Upper lobe of left lung (tissue), 6 donors: ENCODE data around the gene NEURL1B. TPM values are rescaled to one million over a fixed set of nuclear protein-coding genes. Genes with fewer than 3 reads are reported as not detected.

Experiments used
- ATAC-seq, 2 donors: fragments of 200-7000 bp; cut with Tn5 transposase; one replicate each; pipeline ENCODE4 v1.9.1; 2022; ENCODE audit warnings: mild to moderate bottlenecking in 2 of 2, moderate library complexity in 2 of 2; ENCODE audit not compliant: low FRiP score in 2 of 2
- DNase-seq, 2 donors: peaks; one replicate each; pipeline ENCODE4 v3.0.0-alpha.2; 2019 to 2020
- H3K27ac ChIP-seq, 4 donors: fragments of 200-600 bp; sonication (generic); one replicate each; pipeline ENCODE4 v1.5.1; 2016 to 2019
- H3K27me3 ChIP-seq, 4 donors: fragments of 200-600 bp; sonication (generic); one replicate each; pipeline ENCODE4 v1.5.1; 2017 to 2019
- H3K36me3 ChIP-seq, 4 donors: fragments of 200-600 bp; sonication (generic); one replicate each; pipeline ENCODE4 v1.5.1; 2016 to 2019
- H3K4me1 ChIP-seq, 4 donors: fragments of 200-600 bp; sonication (generic); one replicate each; pipeline ENCODE4 v1.5.1; 2018 to 2019
- H3K4me3 ChIP-seq, 4 donors: fragments of 200-600 bp; sonication (generic); one replicate each; pipeline ENCODE4 v1.5.1; 2017 to 2019; ENCODE audit warnings: mild to moderate bottlenecking in 2 of 4, moderate library complexity in 1 of 4
- H3K9me3 ChIP-seq, 4 donors: fragments of 200-600 bp; sonication (generic); one replicate each; pipeline ENCODE4 v1.5.1; 2018 to 2019
- CTCF ChIP-seq, 6 experiments: fragments of 450-650 bp in 4 of 6; fragments of 200-600 bp in 2 of 6; sonication (generic) in 2 of 6; IDR thresholded peaks; one replicate each; pipeline ENCODE4 v1.5.1; 2016 to 2019; ENCODE audit warnings: antibody characterized with exemption in 6 of 6
- EP300 ChIP-seq, 4 donors: sonication (generic); formaldehyde crosslinking; IDR thresholded peaks; one replicate each; pipeline ENCODE4 v1.5.1; 2017; ENCODE audit warnings: antibody characterized with exemption in 4 of 4, control low read depth in 2 of 4
- POLR2A ChIP-seq, 4 donors: fragments of 450-650 bp; IDR thresholded peaks; one replicate each; pipeline ENCODE4 v1.5.1; 2016 to 2017; ENCODE audit warnings: antibody characterized with exemption in 4 of 4, mild to moderate bottlenecking in 2 of 4
- POLR2AphosphoS5 ChIP-seq, 2 donors: sonication (generic); formaldehyde crosslinking; IDR thresholded peaks; one replicate each; pipeline ENCODE4 v1.5.1; 2017; ENCODE audit warnings: antibody characterized with exemption in 2 of 2
- WGBS, 2 donors: methylation state at CpG; one replicate each; pipeline ENCODE4 v1.1.5; 2017 to 2018; 5-methylcytosine and 5-hydroxymethylcytosine counted together
- total RNA-seq, 6 donors: library from RNA; depleted of rRNA in 4 of 6; stranded (reverse); fragments of >200 nt in 4 of 6; gene quantifications; one replicate each; pipeline versions ENCODE4 v1.1.0 to v1.2.1, GENCODE V29; 2016 to 2021
- donor health status: DM: no; HTN: no; CAD: no; lungs with moderate emphysema.
- donor health status: DM: no; HTN: yes; CAD: no; lungs with severe emphysema.

NEURL1B gene
- total RNA-seq, 6 donors from 2014 or later, result 6.3 to 29.4 (median 15.1) TPM

GRCh38 chr5:172633403-172633970 is 7.6 kb upstream of the NEURL1B start:
- peaks cover 0 to 6% (median 0%) of the 10 kb centered on the region in 4 donors for H3K4me1 ChIP-seq
- no peak overlapping the region for H3K4me3 ChIP-seq
- DNase-seq (no peak), ATAC-seq (no peak)
- WGBS, 2 donors, result 86 to 100% methylated on average over 3 of the region's 3 CpGs
- no peaks in the 10 kb centered on the region for H3K9me3 ChIP-seq
- H3K27me3 ChIP-seq, result no peaks in the 10 kb centered on the region
- TF ChIP-seq EP300 (IDR thresholded peaks at IDR 0.05), result no peak
- TF ChIP-seq CTCF (IDR thresholded peaks at IDR 0.05), result no peak
- no peak for TF ChIP-seq POLR2A (IDR thresholded peaks at IDR 0.05)
- no peak overlapping the region for H3K27ac ChIP-seq
- H3K36me3 ChIP-seq, result no peaks in the 10 kb centered on the region

- no peak overlapping the region for H3K27ac ChIP-seq
- H3K36me3 ChIP-seq, result no peaks in the 10 kb centered on the region
- ATAC-seq (no peak), DNase-seq (no peak)
- no peaks in the 10 kb centered on the region for H3K9me3 ChIP-seq
- TF ChIP-seq CTCF (IDR thresholded peaks at IDR 0.05) (no peak), POLR2A (IDR thresholded peaks at IDR 0.05) (no peak), POLR2AphosphoS5 (IDR thresholded peaks at IDR 0.05) (no peak), EP300 (IDR thresholded peaks at IDR 0.05) (no peak)
- WGBS, 2 donors, result 88 to 94% methylated on average over 4 of the region's 4 CpGs
- H3K4me1 ChIP-seq, result peaks cover 0 to 6% (median 0%) of the 10 kb centered on the region in 4 donors
- no peak overlapping the region for H3K4me3 ChIP-seq
- H3K27me3 ChIP-seq, result no peaks in the 10 kb centered on the region
Measured at GRCh38 chr5:172634106-172634899, 6.8 kb upstream of the NEURL1B start.

- ATAC-seq (no peak), DNase-seq (no peak)
- H3K4me3 ChIP-seq, result no peak overlapping the region
- peaks cover 0 to 6% (median under 1%) of the 10 kb centered on the region in 4 donors for H3K4me1 ChIP-seq
- TF ChIP-seq CTCF (IDR thresholded peaks at IDR 0.05) (no peak), POLR2A (IDR thresholded peaks at IDR 0.05) (no peak), EP300 (IDR thresholded peaks at IDR 0.05) (no peak), POLR2AphosphoS5 (IDR thresholded peaks at IDR 0.05) (no peak)
- H3K27me3 ChIP-seq, result no peaks in the 10 kb centered on the region
- H3K36me3 ChIP-seq, result no peaks in the 10 kb centered on the region
- H3K27ac ChIP-seq, result no peak overlapping the region
- WGBS, 2 donors, result 88 to 90% methylated on average over 11 to 12 of the region's 12 CpGs
- H3K9me3 ChIP-seq, result no peaks in the 10 kb centered on the region
Measured at GRCh38 chr5:172635038-172635437, 6.0 kb upstream of the NEURL1B start.

GRCh38 chr5:172636279-172637050 is 4.6 kb upstream of the NEURL1B start:
- ATAC-seq (no peak), DNase-seq (no peak)
- WGBS, 2 donors, result 90 to 92% methylated on average over 9 to 11 of the region's 11 CpGs
- H3K27ac ChIP-seq, result no peak overlapping the region
- H3K9me3 ChIP-seq, result no peaks in the 10 kb centered on the region
- H3K4me3 ChIP-seq, result no peak overlapping the region
- no peaks in the 10 kb centered on the region for H3K36me3 ChIP-seq
- TF ChIP-seq POLR2A (IDR thresholded peaks at IDR 0.05), result no peak
- no peak for TF ChIP-seq POLR2AphosphoS5 (IDR thresholded peaks at IDR 0.05)
- no peak for TF ChIP-seq EP300 (IDR thresholded peaks at IDR 0.05)
- TF ChIP-seq CTCF (IDR thresholded peaks at IDR 0.05), result no peak
- H3K27me3 ChIP-seq, result peaks cover 0 to 6% (median 0%) of the 10 kb centered on the region in 4 donors
- peaks cover 10 to 15% (median 12%) of the 10 kb centered on the region in 4 donors for H3K4me1 ChIP-seq
